NB4 (cell line): Measurements from ENCODE around the gene OLFM4.

Experiments used
- CTCF ChIP-seq: IDR thresholded peaks from one replicate; pipeline ENCODE4 v1.5.1; 2012; ENCODE audit warnings: low read depth, low read length
- MAX ChIP-seq: IDR thresholded peaks from 2 replicates; pipeline ENCODE4 v1.6.1; 2011; ENCODE audit warnings: low read depth, low read length
- POLR2A ChIP-seq: IDR thresholded peaks from 2 replicates; pipeline ENCODE4 v1.6.1; 2011; ENCODE audit warnings: mild to moderate bottlenecking; ENCODE audit not compliant: insufficient read length; ENCODE audit errors: extremely low read depth

- TF ChIP-seq CTCF (no peak), POLR2A (no peak), MAX (no peak)
Observed at GRCh38 chr13:53028637-53029203, at the start of gene OLFM4.
